ENCODE data around the gene CTNNBL1.
"Not testable (repeated sequence)": the region's sequence is repeated elsewhere in the genome, so short reads cannot be mapped to it uniquely, and the experiment has no call there.

The CTNNBL1 gene

DNA sequence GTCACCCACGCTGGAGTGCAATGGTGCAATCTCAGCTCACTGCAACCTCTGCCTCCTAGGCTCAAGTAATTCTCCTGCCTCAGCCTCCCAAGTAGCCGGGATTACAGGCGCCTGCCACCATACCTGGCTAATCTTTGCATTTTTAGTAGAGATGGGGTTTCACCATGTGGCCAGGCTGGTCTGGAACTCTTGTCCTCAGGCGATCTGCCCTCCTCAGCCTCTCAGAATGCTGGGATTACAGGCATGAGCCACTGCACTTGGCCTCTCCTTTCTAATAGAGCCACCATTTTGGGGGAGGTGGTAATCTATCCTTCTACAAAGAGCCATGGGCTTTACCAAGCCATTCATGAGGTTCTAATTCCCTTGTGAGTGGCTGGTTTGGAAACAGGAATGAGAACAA is 14.1 kb upstream of the CTNNBL1 start:
- DNase-seq: not testable (repeated sequence)

GRCh38 chr20:37680420-37680819 is 13.4 kb upstream of the CTNNBL1 start:
- DNase-seq: no peak

GRCh38 chr20:37681384-37682112 is 12.3 kb upstream of the CTNNBL1 start:
- no peak for DNase-seq

DNA sequence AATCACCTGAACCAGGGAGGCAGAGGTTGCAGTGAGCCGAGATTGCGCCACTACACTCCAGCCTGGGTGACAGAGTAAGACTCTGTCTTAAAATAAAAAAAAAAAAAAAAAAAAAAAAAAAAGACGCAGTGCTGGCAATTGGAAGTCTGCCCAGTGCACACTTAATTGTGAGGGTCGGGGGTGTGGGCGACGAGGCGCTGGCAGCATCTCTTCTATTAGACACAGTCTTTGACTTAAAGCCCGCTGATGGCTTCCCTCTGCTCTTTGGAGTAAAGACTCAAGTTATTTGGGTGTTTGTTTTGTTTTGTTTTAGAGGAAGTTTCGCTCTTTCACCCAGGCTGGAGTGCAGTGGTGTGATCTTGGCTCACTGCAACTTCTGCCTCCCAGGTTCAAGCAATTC is 10.7 kb upstream of the CTNNBL1 start:
- DNase-seq: not testable (repeated sequence)

DNA sequence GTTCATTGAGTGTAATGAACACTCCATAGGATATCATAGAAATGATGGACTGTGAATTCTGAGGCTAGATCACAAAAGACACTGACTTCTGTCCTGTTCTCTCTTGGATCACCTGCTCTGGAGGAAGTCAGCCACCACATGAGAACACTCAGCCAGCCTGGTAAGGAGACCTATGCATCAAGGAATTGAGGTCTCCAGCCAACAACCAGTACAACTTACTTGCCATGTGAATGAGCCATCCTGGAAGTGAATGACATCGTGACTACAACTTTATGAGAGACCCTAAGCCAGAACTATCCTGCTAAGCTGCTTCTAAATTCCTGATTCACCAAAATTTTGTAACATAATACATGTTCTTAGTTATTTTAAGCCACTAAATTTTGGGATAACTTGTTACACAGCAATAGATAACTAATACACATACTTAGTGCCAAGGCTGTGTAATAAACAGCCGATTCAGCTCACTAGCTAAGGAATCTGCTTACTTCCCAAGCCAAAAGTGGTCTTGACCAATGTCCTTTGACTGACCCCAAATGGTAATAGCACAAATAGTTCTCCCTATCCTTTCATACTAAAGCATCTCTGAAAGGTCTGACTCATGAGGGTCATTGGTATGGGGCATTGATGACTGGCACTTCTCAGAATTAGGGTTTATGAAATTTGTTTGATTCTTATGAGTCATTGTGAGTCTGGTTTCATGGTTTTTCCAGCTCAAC is 6.9 kb upstream of the CTNNBL1 start:
- no peak for DNase-seq

- DNase-seq: no peak
Measured at GRCh38 chr20:37687478-37687805, 6.4 kb upstream of the CTNNBL1 start.

DNA sequence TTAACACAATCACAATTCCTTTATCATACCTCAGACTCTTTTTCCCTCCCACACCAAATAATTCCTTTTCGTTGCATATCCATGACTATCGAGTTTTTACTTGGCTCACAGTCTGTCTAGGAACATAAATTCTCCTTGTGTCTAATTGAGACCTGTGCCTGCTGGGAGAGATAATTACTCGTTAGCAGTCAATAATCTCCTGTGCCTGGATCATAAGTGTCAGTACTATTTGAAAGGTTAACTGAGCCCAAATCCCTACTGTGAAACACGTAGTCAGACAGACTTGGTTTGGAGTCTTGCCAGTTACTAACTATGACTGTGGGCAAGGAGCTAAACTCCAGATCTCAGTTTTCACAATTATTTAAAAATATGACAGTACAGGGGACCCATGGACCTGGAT is 5.7 kb upstream of the CTNNBL1 start:
- no peak for DNase-seq

DNA sequence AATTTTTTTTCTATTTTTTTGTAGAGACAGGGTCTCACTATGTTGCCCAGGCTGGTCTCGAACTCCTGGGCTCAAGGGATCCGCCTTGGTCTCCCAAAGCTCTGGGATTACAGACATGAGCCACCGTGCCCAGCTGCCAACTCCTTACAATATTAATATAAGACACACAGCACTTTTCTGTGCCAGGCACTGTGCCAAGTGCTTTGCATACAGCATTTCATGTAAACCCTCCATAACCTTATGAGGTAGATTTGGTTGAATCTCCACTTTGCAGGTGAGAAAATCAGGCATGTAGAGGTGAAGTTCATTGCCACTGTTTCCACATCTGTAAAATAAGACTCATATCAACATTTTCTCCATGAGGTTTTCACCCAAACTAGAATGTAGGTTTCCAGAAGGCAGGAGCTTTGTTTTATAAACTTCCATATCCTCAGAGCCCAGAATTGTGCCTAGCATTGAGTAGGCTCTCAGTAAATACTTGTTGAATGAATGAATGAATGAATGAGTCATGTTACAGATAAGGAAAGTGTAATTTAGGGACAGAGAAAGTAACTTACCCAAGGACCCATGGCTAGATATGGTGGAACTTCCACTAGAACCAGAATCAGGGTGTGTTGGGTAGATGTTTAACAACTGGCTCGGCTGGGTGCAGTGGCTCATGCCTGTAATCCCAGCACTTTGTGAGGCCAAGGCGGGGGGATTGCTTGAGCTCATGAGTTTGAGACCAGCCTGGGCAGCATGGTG is 3.0 kb upstream of the CTNNBL1 start:
- no peak for DNase-seq

GRCh38 chr20:37692459-37693166 is 1.2 kb upstream of the CTNNBL1 start:
- DNase-seq: no peak

DNA sequence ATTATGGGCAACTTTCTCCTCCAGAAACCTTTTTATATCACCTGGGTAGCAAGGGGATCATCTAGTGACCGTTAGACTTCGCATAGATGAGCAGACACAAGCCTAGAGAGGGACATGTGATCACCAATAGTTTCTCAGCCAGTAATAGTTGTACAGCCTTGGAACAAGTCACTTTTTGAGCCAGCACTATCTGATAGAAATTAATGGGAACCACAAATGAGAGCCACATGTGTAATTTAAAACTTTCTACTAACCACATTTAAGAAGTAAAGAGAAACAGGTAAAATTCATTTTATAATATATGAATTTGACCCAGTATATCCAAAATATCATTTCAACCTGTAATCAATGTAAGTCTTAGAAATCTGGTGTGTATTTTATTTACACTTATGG is 592 bp upstream of the CTNNBL1 start:
- DNase-seq: no peak

GRCh38 chr20:37695684-37696342 is 2.0 kb downstream of the CTNNBL1 start:
- no peak for DNase-seq

DNA sequence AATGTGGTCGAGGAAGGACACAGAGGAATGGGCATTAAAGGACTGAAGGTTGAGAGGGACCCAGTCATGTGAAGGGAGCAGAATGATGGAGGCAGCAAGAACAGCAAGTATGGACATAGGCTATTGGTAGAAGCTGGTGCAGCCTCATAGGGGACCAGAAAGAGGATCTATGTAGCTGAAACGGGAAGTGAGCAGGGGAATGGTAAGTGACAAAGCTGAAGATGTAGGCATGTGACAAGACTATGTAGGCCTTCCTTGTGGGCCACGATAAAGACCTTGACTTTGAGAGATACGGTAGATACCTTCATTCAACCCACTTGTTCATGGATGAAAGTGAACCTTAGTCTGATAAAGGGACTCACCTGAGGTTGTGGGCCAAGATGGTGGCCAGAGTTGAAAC is 3.5 kb downstream of the CTNNBL1 start:
- DNase-seq: no peak

- no peak for DNase-seq
Measured at GRCh38 chr20:37699202-37699601, 5.4 kb downstream of the CTNNBL1 start.

- no peak for DNase-seq
Measured at GRCh38 chr20:37700301-37700700, 6.5 kb downstream of the CTNNBL1 start.

- DNase-seq: not testable (repeated sequence)
Measured at GRCh38 chr20:37701676-37702075, 7.8 kb downstream of the CTNNBL1 start.

- no peak for DNase-seq
Measured at GRCh38 chr20:37702403-37703034, 8.7 kb downstream of the CTNNBL1 start.

DNA sequence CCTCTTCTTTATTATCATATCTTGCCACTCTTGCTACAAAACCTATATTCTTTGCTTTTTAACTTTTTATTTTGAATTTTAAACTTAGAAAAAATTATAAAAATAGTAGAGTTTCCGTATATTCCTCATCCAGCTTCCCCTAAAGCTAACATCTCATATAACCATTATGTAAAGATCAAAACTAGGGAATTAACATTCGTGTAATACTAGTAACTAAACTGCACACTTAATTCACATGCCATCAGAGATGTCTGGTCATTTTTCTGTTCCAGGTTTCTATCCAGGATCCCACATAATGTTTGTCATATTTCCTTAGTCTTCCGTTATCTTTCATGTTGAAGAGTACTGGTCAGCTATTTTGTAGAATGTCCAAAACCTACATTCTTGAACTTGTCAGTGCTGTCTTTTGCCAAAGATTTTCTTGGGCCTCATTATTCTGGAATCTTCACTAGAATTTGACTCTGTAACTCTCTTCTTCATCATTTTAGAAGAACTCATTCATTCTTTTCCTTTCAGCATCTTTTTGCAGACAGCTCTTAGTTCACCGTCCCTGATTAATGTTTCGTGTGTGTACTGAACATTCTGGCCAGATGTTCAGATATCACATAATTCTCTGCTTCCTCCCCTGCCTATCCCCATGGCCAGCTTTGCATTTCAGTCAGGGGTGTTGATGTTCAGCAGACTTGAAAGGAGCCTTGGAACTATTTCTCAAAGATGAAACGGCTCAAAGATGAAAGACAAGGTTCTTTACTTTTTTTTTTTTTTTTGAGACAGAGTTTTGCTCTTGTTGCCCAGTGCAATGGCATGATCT is 9.4 kb downstream of the CTNNBL1 start:
- no peak for DNase-seq

GRCh38 chr20:37704955-37705354 is 11.1 kb downstream of the CTNNBL1 start:
- no peak for DNase-seq

DNA sequence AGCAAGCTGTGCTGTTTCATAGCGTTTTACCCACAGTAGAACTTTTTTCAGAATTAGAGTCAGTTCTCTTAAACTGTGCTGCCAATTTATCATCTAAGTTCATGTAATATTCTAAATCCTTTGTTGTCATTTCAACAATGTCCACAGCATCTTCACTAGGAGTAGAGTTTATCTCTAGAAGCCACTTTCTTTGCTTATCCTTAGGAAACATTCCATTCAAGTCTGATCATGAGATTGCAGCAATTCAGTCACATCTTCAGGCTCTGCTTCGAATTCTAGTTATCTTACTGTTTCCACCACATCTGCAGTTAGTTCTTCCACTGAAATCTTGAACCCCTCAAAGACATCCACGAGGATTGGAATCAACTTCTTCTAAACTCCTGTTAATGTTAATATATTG is 12.5 kb downstream of the CTNNBL1 start:
- no peak for DNase-seq

DNA sequence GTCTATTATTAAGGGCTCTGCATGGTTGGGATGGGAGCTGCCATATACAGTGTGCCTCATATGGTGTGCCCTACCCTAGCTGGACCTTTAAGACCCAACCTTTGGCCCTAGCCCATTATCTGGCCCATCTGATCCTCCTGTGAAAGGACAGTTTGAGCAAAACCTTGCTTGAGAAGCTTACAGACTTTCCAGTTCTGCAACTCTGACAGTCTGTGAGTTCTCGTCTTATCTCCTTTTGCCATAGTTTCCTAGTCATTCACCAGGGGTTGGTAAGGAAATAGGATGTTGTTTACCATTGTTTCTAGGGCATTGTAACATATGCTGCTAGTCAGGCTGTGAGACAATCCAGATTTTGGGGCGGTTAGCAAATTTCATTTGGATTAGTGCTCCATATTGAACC is 17.2 kb downstream of the CTNNBL1 start:
- no peak for DNase-seq

All from NCI-H187 (cell line).